Limb (tissue), 2 donors: ENCODE data around the gene REELD1.

Experiments
- DNase-seq, 2 donors: peaks; one replicate each; pipeline ENCODE4 v3.0.0-alpha.2; 2016; ENCODE audit errors: extremely low spot score in 2 of 2

Gene REELD1

GRCh38 chr4:146224326-146224966 lies 10.1 kb downstream of the REELD1 start:
- DNase-seq: no peak

GRCh38 chr4:146229406-146229805 lies 15.1 kb downstream of the REELD1 start:
- DNase-seq: no peak

GRCh38 chr4:146232131-146232722 lies 17.9 kb downstream of the REELD1 start:
- DNase-seq: no peak

GRCh38 chr4:146235654-146236177 lies 21.4 kb downstream of the REELD1 start:
- DNase-seq: no peak

GRCh38 chr4:146236216-146236615 lies 21.9 kb downstream of the REELD1 start:
- DNase-seq: no peak

- DNase-seq: no peak
Observed at GRCh38 chr4:146237092-146237491, 22.8 kb downstream of the REELD1 start.

GRCh38 chr4:146238107-146238506 lies 23.8 kb downstream of the REELD1 start:
- no peak for DNase-seq

GRCh38 chr4:146243141-146243882 lies 29.0 kb downstream of the REELD1 start:
- peak in 1 of 2 donors; percentile 46 for DNase-seq

- no peak for DNase-seq
Observed at GRCh38 chr4:146243883-146244277, 29.5 kb downstream of the REELD1 start.

- DNase-seq: no peak
Observed at GRCh38 chr4:146244496-146244895, 30.2 kb downstream of the REELD1 start.

GRCh38 chr4:146245246-146245645 lies 30.9 kb downstream of the REELD1 start:
- DNase-seq: no peak

- no peak for DNase-seq
Observed at GRCh38 chr4:146245850-146246249, 31.5 kb downstream of the REELD1 start.

- no peak for DNase-seq
Observed at GRCh38 chr4:146246381-146246780, 32.0 kb downstream of the REELD1 start.

- no peak for DNase-seq
Observed at GRCh38 chr4:146247356-146247755, 33.0 kb downstream of the REELD1 start.

- DNase-seq: no peak
Observed at GRCh38 chr4:146252969-146253611, 38.8 kb downstream of the REELD1 start.

- DNase-seq: no peak
Observed at GRCh38 chr4:146255463-146255862, 41.1 kb downstream of the REELD1 start.

- no peak for DNase-seq
Observed at GRCh38 chr4:146255874-146256273, 41.5 kb downstream of the REELD1 start.

GRCh38 chr4:146256328-146256727 lies 42.0 kb downstream of the REELD1 start:
- no peak for DNase-seq

- DNase-seq: no peak
Observed at GRCh38 chr4:146257511-146257910, 43.2 kb downstream of the REELD1 start.

- no peak for DNase-seq
Observed at GRCh38 chr4:146260521-146260920, 46.2 kb downstream of the REELD1 start.

- DNase-seq: no peak
Observed at GRCh38 chr4:146261041-146261440, 46.7 kb downstream of the REELD1 start.

GRCh38 chr4:146263793-146264192 lies 49.5 kb downstream of the REELD1 start:
- DNase-seq: no peak
